HCT116 (cell line): ENCODE measurements around the gene MEF2D. TPM values are rescaled to one million over a fixed set of nuclear protein-coding genes. Genes with fewer than 3 reads are reported as not detected.

Experiments used
- ATAC-seq: fragments of 200-7000 bp; cut with Tn5 transposase; 2 replicates; pipeline ENCODE4 v1.9.1; 2020; ENCODE audit warnings: mild to moderate bottlenecking, moderate library complexity
- BruUV-seq: library from RNA; stranded (reverse); fragments of 400-500 nt; replicated peaks from 2 replicates; lab custom pipeline; 2021; lab: Mats Ljungman, UMichigan
- CTCF ChIA-PET: fragments of 300-600 bp; sonication (Branson Sonifier 250); formaldehyde crosslinking; loops from one replicate; lab custom pipeline; 2021; ENCODE audit warnings: antibody characterized with exemption; lab: Charles Lee
- POLR2A ChIA-PET: fragments of 300-600, 350-600 bp; sonication (Branson Sonifier 250); formaldehyde crosslinking; loops from one replicate; lab custom pipeline; 2021; ENCODE audit warnings: antibody characterized with exemption; lab: Charles Lee
- RAD21 ChIA-PET, 2 experiments: fragments of 300-600 bp; sonication (Branson Sonifier 250); formaldehyde crosslinking; loops; one replicate each; lab custom pipeline; 2023; ENCODE audit warnings: low total read pairs in 2 of 2; ENCODE audit not compliant: uncharacterized antibody in 2 of 2, unreplicated experiment in 2 of 2, low non-redundant PET in 1 of 2; lab: Charles Lee
- DNase-seq: peaks from one replicate; pipeline ENCODE4 v3.0.0-alpha.2; 2010; ENCODE audit warnings: low read depth, low spot score
- H2AFZ ChIP-seq: fragments of 200-600 bp; shearing (Covaris generic), sonication (generic); 2 replicates; pipeline ENCODE4 v1.6.1; 2017; ENCODE audit warnings: low read depth, mixed run types, mixed read lengths, antibody characterized with exemption, low read length; ENCODE audit not compliant: poor library complexity, severe bottlenecking
- H3K27ac ChIP-seq: 2 replicates; pipeline ENCODE4 v1.5.1; 2012; ENCODE audit warnings: low read depth, low read length
- H3K27me3 ChIP-seq: fragments of 200-600 bp; sonication (generic); 2 replicates; pipeline ENCODE4 v1.6.1; 2016; ENCODE audit warnings: mixed run types, low read length, mixed read lengths; ENCODE audit not compliant: insufficient read depth
- H3K36me3 ChIP-seq, 2 experiments: fragments of 200-500 bp in 1 of 2; fragments of 200-600 bp in 1 of 2; sonication (Bioruptor generic) in 1 of 2; sonication (generic) in 1 of 2; 2 replicates each; pipeline versions ENCODE4 v1.5.1 to v1.6.1; 2014 to 2016; ENCODE audit warnings: low read length in 2 of 2, inconsistent platforms in 1 of 2, mixed read lengths in 1 of 2, mixed run types in 1 of 2; ENCODE audit not compliant: insufficient read depth in 2 of 2, control insufficient read depth in 1 of 2
- H3K4me1 ChIP-seq, 2 experiments: fragments of 200-600 bp in 1 of 2; sonication (generic) in 1 of 2; 2 replicates each; pipeline versions ENCODE4 v1.5.1 to v1.6.1; 2012 to 2017; ENCODE audit warnings: low read length in 2 of 2, inconsistent platforms in 1 of 2, mild to moderate bottlenecking in 1 of 2, mixed read lengths in 1 of 2, mixed run types in 1 of 2, moderate library complexity in 1 of 2; ENCODE audit not compliant: insufficient read depth in 2 of 2, control insufficient read depth in 1 of 2
- H3K4me2 ChIP-seq: fragments of 200-600 bp; sonication (generic); 2 replicates; pipeline ENCODE4 v1.6.1; 2017; ENCODE audit warnings: mixed run types, low read length, mixed read lengths
- H3K4me3 ChIP-seq, 2 experiments: fragments of 200-600 bp in 1 of 2; sonication (generic) in 1 of 2; replicated peaks in 1 of 2; 2 replicates each; pipeline ENCODE4 v1.5.1; 2011 to 2016; ENCODE audit warnings: low read length in 2 of 2, control low read depth in 1 of 2, low read depth in 1 of 2, mild to moderate bottlenecking in 1 of 2, mixed read lengths in 1 of 2, mixed run types in 1 of 2
- H3K79me2 ChIP-seq: fragments of 200-600 bp; sonication (generic); 2 replicates; pipeline ENCODE4 v1.6.1; 2017; ENCODE audit warnings: mild to moderate bottlenecking, mixed run types, low read length, moderate library complexity, mixed read lengths; ENCODE audit not compliant: insufficient read depth
- H3K9ac ChIP-seq: fragments of 200-600 bp; sonication (generic); 2 replicates; pipeline ENCODE4 v1.6.1; 2016; ENCODE audit warnings: low read length, mixed read lengths
- H3K9me2 ChIP-seq: fragments of 200-600 bp; sonication (generic), shearing (Covaris generic); 2 replicates; pipeline ENCODE4 v1.6.1; 2017; ENCODE audit warnings: mixed run types, mild to moderate bottlenecking, moderate library complexity; ENCODE audit not compliant: insufficient read depth
- H3K9me3 ChIP-seq, 2 experiments: fragments of 200-500 bp in 1 of 2; fragments of 200-600 bp in 1 of 2; sonication (Bioruptor generic) in 1 of 2; sonication (generic) in 1 of 2; 2 replicates each; pipeline ENCODE4 v1.6.1; 2014 to 2017; ENCODE audit warnings: low read length in 2 of 2, mixed read lengths in 2 of 2, inconsistent platforms in 1 of 2, low read depth in 1 of 2, mild to moderate bottlenecking in 1 of 2, mixed run types in 1 of 2, moderate library complexity in 1 of 2; ENCODE audit not compliant: control insufficient read depth in 1 of 2, insufficient read depth in 1 of 2
- H4K20me1 ChIP-seq: fragments of 200-600 bp; sonication (generic), shearing (Covaris generic); 2 replicates; pipeline ENCODE4 v1.6.1; 2017; ENCODE audit warnings: mixed run types, mild to moderate bottlenecking, moderate library complexity; ENCODE audit not compliant: insufficient read depth
- CEBPB ChIP-seq: IDR thresholded peaks from 2 replicates; pipeline ENCODE4 v1.6.1; 2012; ENCODE audit warnings: low read depth
- EZH2phosphoT487 ChIP-seq: fragments of 200-600 bp; IDR thresholded peaks from 2 replicates; pipeline ENCODE4 v1.6.1; 2018; ENCODE audit warnings: antibody characterized with exemption, borderline replicate concordance
- FOSL1 ChIP-seq: IDR thresholded peaks from 2 replicates; pipeline ENCODE4 v1.6.1; 2012; ENCODE audit warnings: low read depth
- POLR2A ChIP-seq: IDR thresholded peaks from 2 replicates; pipeline ENCODE4 v1.7.0; 2011; ENCODE audit warnings: borderline replicate concordance; ENCODE audit not compliant: insufficient read depth, insufficient read length; ENCODE audit errors: extremely low read depth
- POLR2AphosphoS5 ChIP-seq: IDR thresholded peaks from 2 replicates; pipeline ENCODE4 v1.6.1; 2011; ENCODE audit warnings: mild to moderate bottlenecking, low read depth, low read length, moderate library complexity
- SIN3A ChIP-seq: IDR thresholded peaks from 2 replicates; pipeline ENCODE4 v1.6.1; 2012; ENCODE audit warnings: low read depth
- SRF ChIP-seq: IDR thresholded peaks from 2 replicates; pipeline ENCODE4 v1.6.1; 2012; ENCODE audit warnings: low read depth
- YY1 ChIP-seq: IDR thresholded peaks from 2 replicates; pipeline ENCODE4 v1.6.1; 2011; ENCODE audit warnings: low read length, low read depth, moderate library complexity, mild to moderate bottlenecking; ENCODE audit not compliant: insufficient replicate concordance; ENCODE audit errors: extremely low read depth
- ZFX ChIP-seq: fragments of 450-650 bp; IDR thresholded peaks from 2 replicates; pipeline ENCODE4 v1.6.1; 2017
- ZNF274 ChIP-seq: fragments of 200-500 bp; sonication (Bioruptor generic); IDR thresholded peaks from 2 replicates; pipeline ENCODE4 v1.6.1; 2014; ENCODE audit warnings: mild to moderate bottlenecking, low read depth, low read length, inconsistent platforms
- intact Hi-C: fragments of 100-400 bp; cut with micrococcal nuclease; formaldehyde crosslinking; loops from 2 replicates; pipeline ENCODE4 v1.10.0; 2022
- total RNA-seq: library from RNA; stranded (reverse); gene quantifications from one replicate; pipeline ENCODE4 v1.2.1, GENCODE V29; 2021; ENCODE audit not compliant: unreplicated experiment
- TF ChIP-seq, protein P1 (sequence below): IDR thresholded peaks from 2 replicates; pipeline ENCODE4 v1.6.1; 2012
- TF ChIP-seq, protein P2 (sequence below): IDR thresholded peaks from 2 replicates; pipeline ENCODE4 v1.6.1; 2012
- TF ChIP-seq, protein P3 (sequence below): IDR thresholded peaks from 2 replicates; pipeline ENCODE4 v1.6.1; 2012; ENCODE audit warnings: low read depth
- TF ChIP-seq, protein P4 (sequence below): IDR thresholded peaks from 2 replicates; pipeline ENCODE4 v1.6.1; 2011; ENCODE audit warnings: mild to moderate bottlenecking, low read length, moderate library complexity; ENCODE audit not compliant: insufficient replicate concordance; ENCODE audit errors: extremely low read depth

The MEF2D gene
- total RNA-seq, 1 experiment from 2014 or later = 44.2 TPM

DNA sequence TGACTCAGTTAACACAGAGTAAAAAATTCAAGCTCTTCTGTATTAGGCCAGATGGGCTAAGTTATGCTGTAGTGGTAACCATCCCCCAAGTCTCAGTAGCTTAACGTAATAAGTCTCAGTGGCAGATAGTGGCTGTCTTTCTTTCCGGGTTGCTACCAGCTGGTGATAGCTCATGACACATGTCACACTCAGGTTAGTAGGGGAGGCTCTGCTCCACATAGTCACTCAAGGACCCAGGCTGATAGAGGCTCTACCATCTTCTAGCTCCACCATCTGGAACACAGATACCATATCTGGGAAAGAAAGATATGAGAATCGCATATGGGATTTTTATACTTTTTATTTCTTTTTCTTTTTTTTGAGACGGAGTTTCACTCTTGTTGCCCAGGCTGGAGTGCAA lies 16.2 kb upstream of the MEF2D start:
- CTCF ChIA-PET = no interaction called here
- no peaks in the 10 kb centered on the region for H3K9me3 ChIP-seq
- RAD21 ChIA-PET = no interaction called here
- H2AFZ ChIP-seq = no peak overlapping the region
- BruUV-seq = no TSS peak
- DNase-seq = no peak
- TF ChIP-seq, protein P1, sequence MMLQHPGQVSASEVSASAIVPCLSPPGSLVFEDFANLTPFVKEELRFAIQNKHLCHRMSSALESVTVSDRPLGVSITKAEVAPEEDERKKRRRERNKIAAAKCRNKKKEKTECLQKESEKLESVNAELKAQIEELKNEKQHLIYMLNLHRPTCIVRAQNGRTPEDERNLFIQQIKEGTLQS = no peak
- TF ChIP-seq CEBPB (no peak), YY1 (no peak), FOSL1 (no peak), POLR2A (no peak), EZH2phosphoT487 (no peak), POLR2AphosphoS5 (no peak), SIN3A (no peak), SRF (no peak), ZNF274 (no peak), ZFX (no peak)
- TF ChIP-seq, protein P2, sequence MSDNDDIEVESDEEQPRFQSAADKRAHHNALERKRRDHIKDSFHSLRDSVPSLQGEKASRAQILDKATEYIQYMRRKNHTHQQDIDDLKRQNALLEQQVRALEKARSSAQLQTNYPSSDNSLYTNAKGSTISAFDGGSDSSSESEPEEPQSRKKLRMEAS = no peak
- TF ChIP-seq, protein P3, sequence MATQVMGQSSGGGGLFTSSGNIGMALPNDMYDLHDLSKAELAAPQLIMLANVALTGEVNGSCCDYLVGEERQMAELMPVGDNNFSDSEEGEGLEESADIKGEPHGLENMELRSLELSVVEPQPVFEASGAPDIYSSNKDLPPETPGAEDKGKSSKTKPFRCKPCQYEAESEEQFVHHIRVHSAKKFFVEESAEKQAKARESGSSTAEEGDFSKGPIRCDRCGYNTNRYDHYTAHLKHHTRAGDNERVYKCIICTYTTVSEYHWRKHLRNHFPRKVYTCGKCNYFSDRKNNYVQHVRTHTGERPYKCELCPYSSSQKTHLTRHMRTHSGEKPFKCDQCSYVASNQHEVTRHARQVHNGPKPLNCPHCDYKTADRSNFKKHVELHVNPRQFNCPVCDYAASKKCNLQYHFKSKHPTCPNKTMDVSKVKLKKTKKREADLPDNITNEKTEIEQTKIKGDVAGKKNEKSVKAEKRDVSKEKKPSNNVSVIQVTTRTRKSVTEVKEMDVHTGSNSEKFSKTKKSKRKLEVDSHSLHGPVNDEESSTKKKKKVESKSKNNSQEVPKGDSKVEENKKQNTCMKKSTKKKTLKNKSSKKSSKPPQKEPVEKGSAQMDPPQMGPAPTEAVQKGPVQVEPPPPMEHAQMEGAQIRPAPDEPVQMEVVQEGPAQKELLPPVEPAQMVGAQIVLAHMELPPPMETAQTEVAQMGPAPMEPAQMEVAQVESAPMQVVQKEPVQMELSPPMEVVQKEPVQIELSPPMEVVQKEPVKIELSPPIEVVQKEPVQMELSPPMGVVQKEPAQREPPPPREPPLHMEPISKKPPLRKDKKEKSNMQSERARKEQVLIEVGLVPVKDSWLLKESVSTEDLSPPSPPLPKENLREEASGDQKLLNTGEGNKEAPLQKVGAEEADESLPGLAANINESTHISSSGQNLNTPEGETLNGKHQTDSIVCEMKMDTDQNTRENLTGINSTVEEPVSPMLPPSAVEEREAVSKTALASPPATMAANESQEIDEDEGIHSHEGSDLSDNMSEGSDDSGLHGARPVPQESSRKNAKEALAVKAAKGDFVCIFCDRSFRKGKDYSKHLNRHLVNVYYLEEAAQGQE = no peak
- TF ChIP-seq, protein P4, sequence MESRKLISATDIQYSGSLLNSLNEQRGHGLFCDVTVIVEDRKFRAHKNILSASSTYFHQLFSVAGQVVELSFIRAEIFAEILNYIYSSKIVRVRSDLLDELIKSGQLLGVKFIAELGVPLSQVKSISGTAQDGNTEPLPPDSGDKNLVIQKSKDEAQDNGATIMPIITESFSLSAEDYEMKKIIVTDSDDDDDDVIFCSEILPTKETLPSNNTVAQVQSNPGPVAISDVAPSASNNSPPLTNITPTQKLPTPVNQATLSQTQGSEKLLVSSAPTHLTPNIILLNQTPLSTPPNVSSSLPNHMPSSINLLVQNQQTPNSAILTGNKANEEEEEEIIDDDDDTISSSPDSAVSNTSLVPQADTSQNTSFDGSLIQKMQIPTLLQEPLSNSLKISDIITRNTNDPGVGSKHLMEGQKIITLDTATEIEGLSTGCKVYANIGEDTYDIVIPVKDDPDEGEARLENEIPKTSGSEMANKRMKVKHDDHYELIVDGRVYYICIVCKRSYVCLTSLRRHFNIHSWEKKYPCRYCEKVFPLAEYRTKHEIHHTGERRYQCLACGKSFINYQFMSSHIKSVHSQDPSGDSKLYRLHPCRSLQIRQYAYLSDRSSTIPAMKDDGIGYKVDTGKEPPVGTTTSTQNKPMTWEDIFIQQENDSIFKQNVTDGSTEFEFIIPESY = no peak
- no peak overlapping the region for H3K27ac ChIP-seq
- POLR2A ChIA-PET = no interaction called here
- peaks cover 0 to 4% of the 10 kb centered on the region in 2 experiments; a peak in 1 of 4 replicates for H3K4me1 ChIP-seq
- H3K9ac ChIP-seq = no peak overlapping the region
- no peak overlapping the region for H3K4me3 ChIP-seq
- H3K79me2 ChIP-seq = no peaks in the 10 kb centered on the region
- ATAC-seq = no peak
- no peaks in the 10 kb centered on the region for H4K20me1 ChIP-seq
- H3K4me2 ChIP-seq = no peak overlapping the region
- H3K36me3 ChIP-seq = no peaks in the 10 kb centered on the region
- intact Hi-C loops = no loop called here
- no peaks in the 10 kb centered on the region for H3K9me2 ChIP-seq
- H3K27me3 ChIP-seq = no peaks in the 10 kb centered on the region
